ENCODE results near the gene MEIOSIN.

The MEIOSIN gene

DNA sequence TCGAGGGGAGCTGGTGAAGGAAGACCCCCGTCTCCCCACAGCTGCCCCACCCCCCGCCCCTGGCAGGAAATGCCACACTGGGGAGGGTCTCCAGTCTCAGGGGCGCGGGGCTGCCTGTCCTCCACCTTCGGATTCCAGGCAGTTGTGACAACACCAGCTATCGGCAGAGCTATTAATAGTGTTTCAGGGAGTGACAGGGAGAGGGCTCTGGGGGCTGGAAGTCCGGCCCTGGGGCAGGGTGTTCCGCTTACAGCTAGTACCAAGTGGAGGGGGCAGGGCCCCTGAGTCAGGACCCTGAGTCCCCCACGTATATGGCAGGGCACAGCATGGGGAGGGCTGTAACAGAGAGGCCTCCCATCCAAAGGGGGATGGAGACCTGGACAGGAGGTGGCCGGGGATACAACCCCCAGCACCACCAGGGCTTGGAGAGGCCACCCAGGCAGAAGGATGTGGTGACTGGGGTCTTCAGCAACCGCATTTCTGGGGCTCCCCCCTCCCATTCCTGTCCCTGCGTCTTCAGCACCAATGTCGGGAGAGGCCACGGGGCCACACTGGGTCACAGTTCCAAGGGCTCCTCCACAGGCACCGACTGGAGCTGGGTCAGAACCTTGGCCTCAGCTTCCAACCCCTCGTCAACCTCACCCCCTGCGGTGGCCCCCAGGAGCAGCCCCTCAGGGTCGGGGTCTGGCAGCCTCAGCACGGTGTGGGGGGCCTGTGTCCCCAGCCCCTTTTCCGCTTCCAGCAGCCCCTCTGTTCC, 31.9 kb downstream of the MEIOSIN start:
- DNase-seq (ENCODE audit: low spot score): no peak

DNA sequence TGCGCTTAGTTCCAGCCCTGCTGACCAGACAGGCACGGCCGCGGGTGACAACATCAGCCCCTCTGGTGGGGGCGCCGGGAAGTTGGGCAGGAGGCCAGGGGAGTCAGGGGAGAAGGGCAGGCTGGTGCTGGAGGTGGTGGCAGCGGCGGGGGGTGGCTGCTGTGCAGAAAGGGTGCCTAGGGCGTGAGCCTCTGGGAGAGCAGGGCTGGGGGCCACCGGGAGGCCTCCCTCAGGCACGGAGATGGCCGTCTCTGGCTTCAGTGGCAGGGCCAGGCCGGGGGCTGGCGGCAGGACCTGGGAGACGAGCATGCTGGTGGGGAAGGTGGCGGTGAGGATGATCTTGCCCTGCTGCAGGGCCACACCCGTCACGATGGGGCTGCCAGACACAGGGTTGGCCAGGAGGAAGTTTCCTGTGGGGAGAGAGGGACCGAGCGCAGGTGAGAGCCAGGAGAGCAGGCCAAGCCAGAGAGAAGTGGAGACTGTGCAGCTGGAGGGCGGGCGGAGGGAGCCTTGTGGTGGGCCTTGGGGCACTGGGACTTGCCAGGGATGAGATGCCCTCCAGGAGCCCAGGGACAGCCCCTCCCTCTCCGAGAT, 32.6 kb downstream of the MEIOSIN start:
- DNase-seq (ENCODE audit: low spot score): no peak

- no peak for DNase-seq (ENCODE audit: low spot score)
Observed at GRCh38 chr19:45766296-45766868, 33.1 kb downstream of the MEIOSIN start.

DNA sequence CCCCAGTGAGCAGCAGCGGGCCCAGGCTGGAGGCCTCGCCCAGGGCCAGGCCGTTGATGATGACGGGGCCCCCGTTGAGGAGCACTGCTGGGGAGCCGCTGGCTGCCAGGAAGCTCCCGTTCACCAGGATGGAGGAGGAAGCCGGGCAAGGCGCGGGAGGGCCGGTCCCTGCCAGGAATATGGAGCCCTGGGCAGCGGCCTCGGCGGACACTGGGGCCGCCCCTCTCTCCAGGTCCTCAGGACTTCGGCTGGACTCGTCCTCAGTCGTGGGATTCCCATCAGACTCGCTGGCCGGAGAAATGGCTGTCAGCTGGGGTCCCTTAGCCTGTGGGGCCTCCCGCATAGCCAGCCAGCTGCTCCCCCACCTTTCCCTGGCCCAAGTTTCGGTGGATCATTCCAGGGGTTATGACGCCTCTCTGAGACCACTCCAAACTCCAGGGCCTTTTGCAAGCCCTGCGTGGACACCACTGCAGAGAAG, 33.7 kb downstream of the MEIOSIN start:
- DNase-seq (ENCODE audit: low spot score): no peak

DNA sequence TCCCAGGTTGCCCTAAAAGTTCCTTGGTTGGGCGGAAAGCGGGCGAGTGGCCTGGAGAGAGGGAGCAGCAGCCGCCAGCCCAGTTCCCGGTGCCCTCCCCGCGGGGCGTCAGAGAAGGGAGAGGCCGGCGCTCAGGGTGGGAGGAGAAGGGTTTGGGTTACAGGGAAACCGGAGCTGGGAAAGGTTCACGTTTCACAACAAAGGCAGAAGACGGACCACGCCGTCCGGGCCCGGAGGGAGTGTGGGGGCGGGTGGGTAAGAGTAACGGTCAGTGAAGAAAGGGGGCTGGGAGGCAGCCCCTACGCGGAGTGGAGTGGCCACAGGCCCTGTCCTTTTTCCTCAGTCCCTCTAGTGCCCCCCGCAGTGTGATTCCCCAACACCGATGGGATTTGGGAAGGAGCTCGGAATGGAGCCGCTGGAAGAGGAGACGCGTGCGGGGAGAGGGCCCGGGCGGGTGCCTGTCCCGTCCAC, 34.2 kb downstream of the MEIOSIN start:
- no peak for DNase-seq (ENCODE audit: low spot score)

DNA sequence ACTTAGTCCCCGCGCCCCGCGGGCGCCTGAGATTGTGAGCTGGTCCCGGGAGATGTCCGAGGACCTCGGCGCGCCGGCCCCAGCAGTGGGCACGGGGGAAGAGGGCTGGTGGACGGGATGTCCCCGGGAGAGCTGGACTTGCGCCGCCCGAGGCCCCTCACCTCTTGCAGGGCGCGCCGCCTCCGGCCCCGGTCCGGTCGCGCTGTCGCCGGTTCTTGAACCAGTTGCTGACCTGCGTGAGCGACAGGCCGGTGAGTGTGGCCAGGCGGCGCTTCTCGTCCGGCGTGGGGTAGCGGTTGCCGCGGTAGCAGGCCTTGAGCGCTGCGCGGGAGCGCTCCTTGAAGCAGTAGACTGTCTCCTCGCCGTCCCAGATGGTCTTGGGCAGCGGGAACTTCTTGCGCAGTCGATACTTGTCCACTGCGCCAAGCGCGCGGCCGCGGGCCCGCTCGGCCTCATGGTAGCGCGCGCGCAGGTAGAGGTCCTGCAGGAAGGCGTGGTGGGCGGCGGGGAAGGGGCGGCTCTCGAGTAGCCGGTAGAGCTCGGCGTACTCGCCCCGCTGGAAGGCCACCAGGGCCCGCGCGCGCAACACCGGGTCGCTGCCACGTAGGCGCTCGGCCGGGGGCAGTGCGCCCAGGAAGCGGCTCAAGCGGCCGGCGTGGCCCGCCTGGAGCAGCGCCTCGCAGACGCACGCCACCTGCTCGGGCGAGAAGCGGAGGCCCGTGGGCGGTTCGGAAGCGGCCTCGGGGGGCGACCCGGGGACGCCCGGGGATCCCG, 34.8 kb downstream of the MEIOSIN start:
- no peak for DNase-seq (ENCODE audit: low spot score)

GRCh38 chr19:45768655-45768983, 35.4 kb downstream of the MEIOSIN start:
- DNase-seq (ENCODE audit: low spot score): no peak

- peak; percentile 93 for DNase-seq (ENCODE audit: low spot score)
Observed at GRCh38 chr19:45768984-45769782, 35.9 kb downstream of the MEIOSIN start, which contains the start of gene SIX5. TSS of gene SIX5 (minus strand) at chr19:45769252. CDS start at chr19:45768844, 408 bp downstream.

GRCh38 chr19:45769821-45770191, 36.6 kb downstream of the MEIOSIN start:
- no peak for DNase-seq (ENCODE audit: low spot score)

DNA sequence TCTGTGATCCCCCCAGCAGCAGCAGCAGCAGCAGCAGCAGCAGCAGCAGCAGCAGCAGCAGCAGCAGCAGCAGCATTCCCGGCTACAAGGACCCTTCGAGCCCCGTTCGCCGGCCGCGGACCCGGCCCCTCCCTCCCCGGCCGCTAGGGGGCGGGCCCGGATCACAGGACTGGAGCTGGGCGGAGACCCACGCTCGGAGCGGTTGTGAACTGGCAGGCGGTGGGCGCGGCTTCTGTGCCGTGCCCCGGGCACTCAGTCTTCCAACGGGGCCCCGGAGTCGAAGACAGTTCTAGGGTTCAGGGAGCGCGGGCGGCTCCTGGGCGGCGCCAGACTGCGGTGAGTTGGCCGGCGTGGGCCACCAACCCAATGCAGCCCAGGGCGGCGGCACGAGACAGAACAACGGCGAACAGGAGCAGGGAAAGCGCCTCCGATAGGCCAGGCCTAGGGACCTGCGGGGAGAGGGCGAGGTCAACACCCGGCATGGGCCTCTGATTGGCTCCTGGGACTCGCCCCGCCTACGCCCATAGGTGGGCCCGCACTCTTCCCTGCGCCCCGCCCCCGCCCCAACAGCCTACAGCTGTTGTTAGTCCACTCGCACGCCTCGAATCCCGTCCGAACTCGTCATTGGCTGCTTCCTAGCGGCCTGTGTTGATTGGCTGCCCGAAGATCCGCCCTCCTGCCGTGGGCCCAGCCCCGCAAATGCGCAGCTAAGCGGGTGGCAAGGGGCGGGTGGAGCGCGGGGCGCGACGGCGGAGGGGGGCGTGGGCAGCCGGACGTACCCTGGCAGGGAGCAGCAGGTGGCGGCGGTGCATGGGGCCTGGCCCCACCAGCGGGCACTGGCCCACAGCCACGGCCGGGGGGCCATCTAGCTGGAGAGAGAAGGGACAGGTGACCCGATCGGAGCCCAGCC, 37.2 kb downstream of the MEIOSIN start:
- peak; percentile 89 for DNase-seq (ENCODE audit: low spot score)

- DNase-seq (ENCODE audit: low spot score): no peak
Observed at GRCh38 chr19:45771311-45771933, 38.2 kb downstream of the MEIOSIN start.

DNA sequence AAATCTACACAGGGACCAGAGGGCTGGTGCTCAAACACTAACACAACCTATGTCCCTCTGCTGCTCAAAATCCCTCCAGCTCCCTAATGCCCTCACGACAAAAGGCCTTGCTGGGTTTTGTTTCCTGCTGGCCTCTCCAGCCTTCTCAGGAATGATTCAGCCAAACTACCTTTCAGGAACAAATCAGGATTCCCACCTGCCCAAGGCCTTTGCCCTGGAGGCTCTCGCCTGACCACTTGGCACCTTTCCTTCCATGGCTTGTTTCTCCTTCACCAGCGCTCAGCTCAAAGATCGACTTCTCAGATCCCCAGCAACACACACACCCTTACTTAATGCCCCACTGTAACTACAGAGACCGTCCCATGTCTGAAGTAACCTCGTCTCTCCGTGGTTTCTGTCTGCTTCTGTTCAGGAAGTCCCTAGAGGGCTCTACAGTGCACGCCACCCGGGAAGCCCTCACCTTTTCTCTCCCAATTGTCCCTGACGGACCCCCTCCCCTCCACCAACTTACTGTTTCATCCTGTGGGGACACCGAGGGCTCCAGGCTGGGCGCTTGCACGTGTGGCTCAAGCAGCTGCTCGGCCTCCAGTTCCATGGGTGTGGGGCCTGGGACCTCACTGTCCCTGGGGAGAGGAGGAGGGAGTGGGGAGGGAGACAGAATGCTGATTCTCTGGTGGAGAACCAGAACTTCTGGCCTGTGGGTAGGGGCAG, 39.0 kb downstream of the MEIOSIN start:
- no peak for DNase-seq (ENCODE audit: low spot score)

DNA sequence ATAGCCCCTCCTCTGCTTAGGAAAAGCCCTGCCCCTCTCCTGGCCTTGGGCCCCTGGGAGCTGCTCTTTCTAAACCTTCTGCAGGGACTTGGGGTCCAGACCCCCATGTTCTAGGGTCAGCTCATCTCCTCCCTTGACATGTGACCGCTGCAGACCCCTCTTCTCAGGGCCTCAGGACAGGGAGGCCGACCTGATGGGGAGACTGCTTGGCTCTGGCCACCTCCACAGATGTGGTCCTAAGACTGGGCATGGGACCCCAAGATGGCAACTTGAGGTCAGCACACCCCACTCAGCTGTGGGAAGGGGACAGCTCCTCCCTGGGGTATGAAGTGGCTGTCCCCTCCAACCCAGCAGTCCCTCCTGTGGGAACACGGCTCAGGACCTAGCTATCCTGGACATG, 39.7 kb downstream of the MEIOSIN start:
- no peak for DNase-seq (ENCODE audit: low spot score)

GRCh38 chr19:45773384-45773783, 40.1 kb downstream of the MEIOSIN start:
- no peak for DNase-seq (ENCODE audit: low spot score)

DNA sequence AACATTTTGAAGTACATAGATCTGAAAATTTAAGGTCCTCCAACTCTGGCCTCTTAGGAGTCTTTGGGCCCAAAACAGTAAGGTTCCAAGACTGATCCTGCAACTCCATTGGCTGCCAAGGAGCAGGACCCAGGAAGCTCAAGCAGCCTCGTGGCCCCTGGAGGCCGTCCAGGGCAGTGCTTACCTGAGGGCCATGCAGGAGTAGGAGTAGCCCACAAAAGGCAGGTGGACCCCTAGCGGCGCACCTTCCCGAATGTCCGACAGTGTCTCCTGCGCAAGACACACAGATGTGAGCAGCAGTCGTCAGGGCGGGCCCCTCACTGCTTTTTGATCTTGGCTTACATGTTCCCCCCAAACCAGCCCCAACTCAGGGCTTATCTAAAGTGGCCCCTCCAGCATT, 41.5 kb downstream of the MEIOSIN start:
- DNase-seq (ENCODE audit: low spot score): no peak

DNA sequence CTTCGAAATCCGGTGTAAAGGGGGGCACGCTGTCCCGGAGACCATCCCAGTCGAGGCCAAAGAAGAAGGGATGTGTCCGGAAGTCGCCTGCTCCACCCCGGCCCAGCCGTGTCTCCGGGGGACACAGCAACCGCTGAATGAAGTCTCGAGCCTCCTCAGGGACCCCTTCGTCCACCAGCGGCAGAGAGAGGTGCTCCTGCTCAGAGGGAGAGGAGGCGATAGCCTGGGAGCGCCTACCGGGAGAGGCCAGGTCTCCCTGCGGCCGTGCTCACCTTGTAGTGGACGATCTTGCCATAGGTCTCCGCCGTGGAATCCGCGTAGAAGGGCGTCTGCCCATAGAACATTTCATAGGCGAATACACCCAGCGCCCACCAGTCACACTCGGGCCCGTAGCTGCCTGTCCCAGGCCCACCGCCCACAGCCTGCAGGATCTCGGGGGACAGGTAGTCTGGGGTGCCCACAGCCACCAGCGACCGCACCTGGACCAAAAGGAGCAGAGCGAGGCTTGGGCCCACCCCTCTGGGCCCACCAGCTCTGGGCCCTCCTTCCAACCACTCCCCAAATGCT, 44.2 kb downstream of the MEIOSIN start:
- DNase-seq (ENCODE audit: low spot score): no peak

DNA sequence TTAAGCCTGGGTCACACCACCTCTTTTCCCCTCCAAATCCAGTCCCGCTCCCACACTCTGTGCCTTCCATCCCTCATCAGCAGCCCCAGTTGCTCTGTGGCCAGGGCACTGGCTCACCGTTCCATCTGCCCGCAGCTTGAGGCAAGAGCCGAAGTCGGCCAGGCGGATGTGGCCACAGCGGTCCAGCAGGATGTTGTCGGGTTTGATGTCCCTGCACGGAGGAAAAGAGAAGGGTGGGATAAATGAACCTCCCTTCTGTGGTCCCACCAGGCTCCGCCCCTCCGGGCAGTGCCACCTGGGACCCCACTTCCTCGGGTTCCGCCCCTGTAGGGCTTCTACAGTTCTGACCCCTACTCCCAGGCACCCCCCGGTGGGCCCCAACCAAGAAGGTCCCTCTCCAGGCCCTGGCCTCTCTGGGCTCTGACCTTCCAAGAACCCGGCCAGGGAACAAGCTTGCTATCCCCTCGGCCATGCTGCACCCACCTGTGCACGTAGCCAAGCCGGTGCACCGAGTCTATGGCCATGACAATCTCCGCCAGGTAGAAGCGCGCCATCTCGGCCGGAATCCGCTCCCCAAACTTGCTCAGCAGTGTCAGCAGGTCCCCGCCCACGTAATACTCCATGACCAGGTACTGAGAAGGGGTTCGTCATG, 44.9 kb downstream of the MEIOSIN start:
- no peak for DNase-seq (ENCODE audit: low spot score)

Data from CD4-positive, alpha-beta T cell treated with Interleukin-6 at 100 ng/mL for 8 hours (primary cell).